Effector memory CD4-positive, alpha-beta T cell (primary cell): ENCODE data around the gene PRRC1.

Source experiments
- DNase-seq, 3 donors: peaks; one replicate each; pipeline ENCODE4 v3.0.0-alpha.2; 2020
- H3K27ac ChIP-seq: 2 replicates; pipeline ENCODE4 v1.7.0; 2013; ENCODE audit warnings: mild to moderate bottlenecking, low read length, moderate library complexity; ENCODE audit not compliant: insufficient read depth, poor library complexity, severe bottlenecking
- H3K27me3 ChIP-seq: replicated peaks from 2 replicates; pipeline ENCODE4 v1.7.0; 2013; ENCODE audit warnings: mild to moderate bottlenecking, low read length; ENCODE audit not compliant: insufficient read depth, control insufficient read depth, poor library complexity, severe bottlenecking
- H3K36me3 ChIP-seq: 2 replicates; pipeline ENCODE4 v1.7.0; 2013; ENCODE audit warnings: mild to moderate bottlenecking, low read length, moderate library complexity; ENCODE audit not compliant: control insufficient read depth, insufficient read depth
- H3K4me1 ChIP-seq: 2 replicates; pipeline ENCODE4 v1.7.0; 2013; ENCODE audit warnings: low read length, mild to moderate bottlenecking; ENCODE audit not compliant: control insufficient read depth, insufficient read depth, poor library complexity, severe bottlenecking
- H3K4me3 ChIP-seq: 2 replicates; pipeline ENCODE4 v1.7.0; 2013; ENCODE audit warnings: low read length, low read depth, mild to moderate bottlenecking; ENCODE audit not compliant: insufficient read depth, poor library complexity, severe bottlenecking
- H3K9me3 ChIP-seq: 2 replicates; pipeline ENCODE4 v1.7.0; 2013; ENCODE audit warnings: mild to moderate bottlenecking, low read length, moderate library complexity; ENCODE audit not compliant: control insufficient read depth

The PRRC1 gene

DNA sequence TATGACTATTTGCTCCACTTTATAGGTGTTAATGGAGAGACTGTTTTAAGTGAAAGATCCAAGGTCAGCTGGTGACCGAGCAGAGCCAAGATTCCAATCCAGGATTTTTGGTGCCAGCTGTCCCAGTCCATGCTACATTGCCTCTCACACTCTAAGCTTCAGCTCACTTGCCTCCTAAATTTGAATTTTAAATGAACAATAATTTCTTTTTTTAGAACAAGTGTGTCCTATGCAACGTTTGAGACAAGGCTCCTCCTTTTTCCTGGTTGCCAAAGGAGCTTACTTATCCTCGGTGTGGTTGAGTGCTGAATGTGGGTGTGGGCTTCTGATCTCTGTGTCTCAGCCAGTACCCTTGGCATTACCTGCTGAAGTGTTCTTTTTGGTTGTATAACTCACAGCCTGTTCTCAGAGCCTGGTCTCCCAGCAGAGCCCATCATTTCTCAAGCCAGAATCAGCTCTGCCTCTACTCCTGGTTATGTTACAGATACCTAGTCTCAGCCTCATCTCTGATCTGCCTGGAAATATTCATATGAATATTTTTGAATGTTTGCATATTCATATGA is 4.0 kb upstream of the PRRC1 start:
- Histone ChIP-seq H3K27me3 (no peaks in the 10 kb centered on the region), H3K4me3 (no peak overlapping the region), H3K36me3 (no peaks in the 10 kb centered on the region), H3K4me1 (peaks cover 5% of the 10 kb centered on the region), H3K27ac (no peak overlapping the region), H3K9me3 (no peaks in the 10 kb centered on the region)
- no peak for DNase-seq

- no peak overlapping the region for H3K27ac ChIP-seq
- no peaks in the 10 kb centered on the region for H3K27me3 ChIP-seq
- H3K9me3 ChIP-seq = no peaks in the 10 kb centered on the region
- no peak for DNase-seq
- no peak overlapping the region for H3K4me3 ChIP-seq
- H3K36me3 ChIP-seq = no peaks in the 10 kb centered on the region
- H3K4me1 ChIP-seq = peaks cover 5% of the 10 kb centered on the region
Measured at GRCh38 chr5:127514816-127515215, 2.6 kb upstream of the PRRC1 start.

GRCh38 chr5:127515693-127516440 is 1.6 kb upstream of the PRRC1 start:
- Histone ChIP-seq H3K4me3 (no peak overlapping the region), H3K27ac (no peak overlapping the region), H3K36me3 (no peaks in the 10 kb centered on the region), H3K27me3 (no peaks in the 10 kb centered on the region), H3K4me1 (peaks cover 5% of the 10 kb centered on the region), H3K9me3 (no peaks in the 10 kb centered on the region)
- DNase-seq = no peak

DNA sequence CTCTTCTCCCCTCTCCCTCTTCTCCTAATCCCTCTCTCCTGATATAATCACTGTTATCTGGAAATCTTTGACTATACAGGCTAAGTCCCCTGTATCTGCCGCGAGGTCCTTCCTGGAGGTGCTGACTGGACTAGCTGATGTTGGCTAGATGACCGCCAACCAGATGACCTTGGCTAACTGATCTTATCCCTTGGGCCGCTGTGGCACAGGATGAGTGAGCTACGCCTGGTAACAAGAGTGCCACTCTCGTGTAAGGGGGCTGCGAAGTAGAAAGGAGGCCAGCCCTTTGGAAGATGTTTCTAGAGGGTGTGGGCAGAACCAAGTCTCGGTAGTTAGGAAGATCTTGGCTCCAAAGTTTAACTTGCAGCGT is 345 bp upstream of the PRRC1 start:
- no peaks in the 10 kb centered on the region for H3K36me3 ChIP-seq
- no peaks in the 10 kb centered on the region for H3K9me3 ChIP-seq
- H3K4me1 ChIP-seq = peaks cover 5% of the 10 kb centered on the region
- no peaks in the 10 kb centered on the region for H3K27me3 ChIP-seq
- H3K27ac ChIP-seq = peak overlapping the region; percentile 44
- peak overlapping the region; percentile 97 for H3K4me3 ChIP-seq
- DNase-seq = peak in 1 of 3 donors; percentile 1

GRCh38 chr5:127518319-127518621 is 830 bp downstream of the PRRC1 start:
- peaks cover 5% of the 10 kb centered on the region for H3K4me1 ChIP-seq
- no peak for DNase-seq
- peaks cover 2% of the 10 kb centered on the region for H3K36me3 ChIP-seq
- H3K27me3 ChIP-seq = no peaks in the 10 kb centered on the region
- peak overlapping the region; percentile 97 for H3K4me3 ChIP-seq
- peak overlapping the region; percentile 74 for H3K27ac ChIP-seq
- H3K9me3 ChIP-seq = no peaks in the 10 kb centered on the region

DNA sequence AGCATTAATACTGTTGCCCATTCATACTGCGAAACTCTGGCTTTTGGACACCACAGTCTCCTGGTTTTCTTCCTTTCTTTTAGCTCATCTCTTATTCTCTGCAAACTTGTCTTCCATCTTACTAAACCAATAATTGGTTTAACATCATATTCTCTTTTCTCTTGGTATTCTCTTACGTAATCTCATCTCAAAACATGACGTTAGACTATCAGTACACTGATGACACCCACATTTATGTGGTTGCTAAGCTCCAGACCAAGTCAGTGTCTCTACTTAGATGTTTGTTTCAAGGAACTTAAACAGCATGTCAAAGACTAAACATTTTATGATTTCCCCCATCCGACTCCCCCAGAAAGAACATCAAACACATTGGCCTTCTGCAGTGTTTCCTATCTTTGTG is 2.1 kb downstream of the PRRC1 start:
- Histone ChIP-seq H3K27ac (no peak overlapping the region), H3K9me3 (no peaks in the 10 kb centered on the region), H3K4me1 (peaks cover 5% of the 10 kb centered on the region), H3K36me3 (peaks cover 9% of the 10 kb centered on the region), H3K27me3 (no peaks in the 10 kb centered on the region), H3K4me3 (no peak overlapping the region)
- no peak for DNase-seq

DNA sequence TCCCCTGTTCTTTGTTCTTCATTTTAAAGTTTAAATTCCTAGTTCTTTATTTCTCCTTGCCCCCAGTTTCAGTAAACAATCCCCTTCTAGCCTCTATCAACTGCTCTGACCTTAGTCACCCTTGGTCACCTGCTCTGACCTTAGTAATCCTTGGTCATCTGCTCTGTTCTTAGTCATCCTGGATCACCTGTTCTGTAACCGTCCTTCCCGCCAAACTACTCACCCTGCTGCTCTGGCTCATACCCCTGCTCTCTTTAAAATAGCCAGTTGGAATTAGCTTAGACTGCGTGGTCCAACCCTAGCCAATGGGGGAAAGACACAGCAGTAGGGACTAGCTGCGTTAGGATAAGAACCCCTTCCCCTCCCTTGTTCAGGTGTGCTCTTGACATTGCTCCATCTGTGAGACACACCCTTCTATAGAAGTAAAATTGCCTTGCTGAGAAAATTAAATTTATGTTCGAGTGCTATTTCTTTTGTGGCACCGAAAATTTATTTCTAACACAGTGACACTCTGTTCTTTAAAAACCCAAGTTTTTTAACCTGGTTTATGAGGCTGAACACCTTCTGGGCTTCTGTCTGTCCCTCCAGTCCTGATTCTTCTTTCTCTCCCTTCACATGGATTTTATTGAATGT is 3.8 kb downstream of the PRRC1 start:
- Histone ChIP-seq H3K4me1 (peaks cover 5% of the 10 kb centered on the region), H3K36me3 (peaks cover 25% of the 10 kb centered on the region), H3K27ac (no peak overlapping the region), H3K9me3 (no peaks in the 10 kb centered on the region), H3K27me3 (no peaks in the 10 kb centered on the region), H3K4me3 (no peak overlapping the region)
- no peak for DNase-seq

GRCh38 chr5:127525181-127525580 is 7.7 kb downstream of the PRRC1 start:
- no peaks in the 10 kb centered on the region for H3K9me3 ChIP-seq
- DNase-seq = no peak
- H3K4me3 ChIP-seq = no peak overlapping the region
- no peaks in the 10 kb centered on the region for H3K27me3 ChIP-seq
- no peak overlapping the region for H3K27ac ChIP-seq
- H3K36me3 ChIP-seq = peaks cover 38% of the 10 kb centered on the region
- H3K4me1 ChIP-seq = no peaks in the 10 kb centered on the region

DNA sequence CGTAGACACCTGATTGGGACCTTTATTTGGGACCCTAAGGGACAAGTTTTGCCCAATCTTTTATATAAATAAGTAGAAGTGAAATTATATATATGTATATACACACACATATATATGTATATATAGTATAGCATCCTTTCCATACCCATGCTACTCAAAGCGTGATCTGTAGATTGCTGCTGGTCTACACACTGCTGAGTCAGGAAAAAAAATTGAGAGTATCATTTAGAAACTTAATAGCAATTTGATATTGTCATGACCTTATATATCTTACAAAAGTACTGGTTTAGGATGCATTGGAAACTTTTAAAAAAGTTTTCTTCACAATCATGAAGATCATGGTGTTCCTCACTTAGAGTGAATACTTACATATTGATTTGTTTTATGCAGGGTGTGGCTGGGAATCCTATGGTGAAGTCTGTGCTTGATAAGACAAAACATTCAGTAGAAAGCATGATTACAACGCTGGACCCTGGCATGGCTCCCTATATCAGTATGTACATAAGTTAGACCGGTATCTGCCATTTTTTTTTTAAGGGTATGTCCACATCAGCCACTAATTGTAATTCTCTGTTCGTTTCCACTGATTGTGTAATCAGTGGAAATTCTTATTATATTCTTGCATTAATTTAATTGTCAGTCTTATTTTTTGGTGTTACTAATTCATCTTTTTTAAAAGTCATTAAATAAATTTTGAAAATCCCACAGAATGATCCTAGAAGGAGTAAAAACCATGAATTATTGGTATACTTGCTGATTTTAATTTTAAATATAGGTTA is 12.7 kb downstream of the PRRC1 start:
- Histone ChIP-seq H3K4me1 (no peaks in the 10 kb centered on the region), H3K4me3 (no peak overlapping the region), H3K27ac (no peak overlapping the region), H3K9me3 (no peaks in the 10 kb centered on the region), H3K36me3 (peaks cover 66% of the 10 kb centered on the region), H3K27me3 (no peaks in the 10 kb centered on the region)
- no peak for DNase-seq

DNA sequence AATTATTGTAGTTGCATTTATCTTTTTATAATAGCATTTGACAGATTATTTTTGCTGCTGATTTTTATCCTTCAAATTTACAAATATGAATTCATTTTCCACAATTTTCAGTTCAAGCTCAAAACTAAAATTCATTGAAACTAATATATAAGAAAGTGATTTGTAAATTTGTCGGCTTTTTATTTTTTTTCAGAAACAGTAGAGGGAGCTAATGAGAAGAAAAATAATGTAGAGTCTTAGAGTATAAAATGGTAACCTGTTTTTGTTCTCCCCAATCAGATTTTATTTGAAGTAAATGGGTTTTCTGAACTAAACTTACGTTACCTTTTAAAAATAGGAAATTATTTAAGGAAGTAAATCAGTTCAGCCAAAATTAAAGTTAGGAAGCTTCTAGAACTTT is 19.2 kb downstream of the PRRC1 start:
- Histone ChIP-seq H3K36me3 (peaks cover 60% of the 10 kb centered on the region), H3K27ac (no peak overlapping the region), H3K9me3 (no peaks in the 10 kb centered on the region), H3K27me3 (no peaks in the 10 kb centered on the region), H3K4me1 (no peaks in the 10 kb centered on the region), H3K4me3 (no peak overlapping the region)
- DNase-seq = no peak
